Measurements from ENCODE around the gene ZC3H10. TPM values are rescaled to one million over a fixed set of nuclear protein-coding genes. Genes with fewer than 3 reads are reported as not detected.
A peak's percentile ranks its signal among the peaks of the same experiment; 100 is the strongest.

ZC3H10 gene
- polyA plus RNA-seq, 2 donors, result 1.4 to 2.2 TPM

- peaks cover 6 to 11% of the 10 kb centered on the region in 2 donors for H3K4me1 ChIP-seq (ENCODE audit: control insufficient read depth in 2 of 2, insufficient read depth in 2 of 2, low read length in 1 of 2)
These were observed 36.4 kb upstream of the ZC3H10 start for GRCh38 chr12:56081393-56082347.

GRCh38 chr12:56082382-56082781 is 35.7 kb upstream of the ZC3H10 start:
- Histone ChIP-seq H3K4me1 (ENCODE audit: control insufficient read depth in 2 of 2, insufficient read depth in 2 of 2, low read length in 1 of 2) (peaks cover 6 to 11% of the 10 kb centered on the region in 2 donors), H3K36me3 (ENCODE audit: control insufficient read depth in 2 of 2, insufficient read depth in 2 of 2, low read length in 1 of 2) (peaks cover 6 to 7% of the 10 kb centered on the region in 2 donors)
- 45 to 86% methylated on average over 2 of the region's 2 CpGs for WGBS, 2 donors

More at GRCh38 chr12:56081393-56082347, 36.4 kb upstream of the ZC3H10 start:
- Histone ChIP-seq H3K9me3 (ENCODE audit: control insufficient read depth in 2 of 2, insufficient read depth in 1 of 2, low read depth in 1 of 2, low read length in 1 of 2) (no peaks in the 10 kb centered on the region), H3K27me3 (ENCODE audit: control insufficient read depth in 1 of 2, insufficient read depth in 2 of 2, low read length in 2 of 2) (no peaks in the 10 kb centered on the region), H3K36me3 (ENCODE audit: control insufficient read depth in 2 of 2, insufficient read depth in 2 of 2, low read length in 1 of 2) (peaks cover 6 to 7% of the 10 kb centered on the region in 2 donors), H3K27ac (ENCODE audit: low read depth in 2 of 2, low read length in 1 of 2) (peak overlapping the region; percentile 43 to 98), H3K4me3 (ENCODE audit: low read depth in 1 of 2, low read length in 2 of 2) (peak overlapping the region; percentile 63 to 78)
- 32 to 40% methylated on average over 5 to 6 of the region's 6 CpGs for WGBS, 2 donors

GRCh38 chr12:56082967-56083366 is 35.1 kb upstream of the ZC3H10 start:
- Histone ChIP-seq H3K9me3 (ENCODE audit: control insufficient read depth in 2 of 2, insufficient read depth in 1 of 2, low read depth in 1 of 2, low read length in 1 of 2) (no peaks in the 10 kb centered on the region), H3K27ac (ENCODE audit: low read depth in 2 of 2, low read length in 1 of 2) (no peak overlapping the region), H3K27me3 (ENCODE audit: control insufficient read depth in 1 of 2, insufficient read depth in 2 of 2, low read length in 2 of 2) (no peaks in the 10 kb centered on the region), H3K36me3 (ENCODE audit: control insufficient read depth in 2 of 2, insufficient read depth in 2 of 2, low read length in 1 of 2) (peaks cover 7 to 8% of the 10 kb centered on the region in 2 donors), H3K4me1 (ENCODE audit: control insufficient read depth in 2 of 2, insufficient read depth in 2 of 2, low read length in 1 of 2) (peaks cover 6 to 11% of the 10 kb centered on the region in 2 donors), H3K4me3 (ENCODE audit: low read depth in 1 of 2, low read length in 2 of 2) (no peak overlapping the region)
- 65 to 68% methylated on average over 3 of the region's 3 CpGs for WGBS, 2 donors

More at GRCh38 chr12:56082382-56082781, 35.7 kb upstream of the ZC3H10 start:
- Histone ChIP-seq H3K27ac (ENCODE audit: low read depth in 2 of 2, low read length in 1 of 2) (peak overlapping the region in 1 of 2 donors; percentile 98), H3K4me3 (ENCODE audit: low read depth in 1 of 2, low read length in 2 of 2) (peak overlapping the region; percentile 63 to 78), H3K27me3 (ENCODE audit: control insufficient read depth in 1 of 2, insufficient read depth in 2 of 2, low read length in 2 of 2) (no peaks in the 10 kb centered on the region), H3K9me3 (ENCODE audit: control insufficient read depth in 2 of 2, insufficient read depth in 1 of 2, low read depth in 1 of 2, low read length in 1 of 2) (no peaks in the 10 kb centered on the region)

GRCh38 chr12:56084958-56085543 is 33.0 kb upstream of the ZC3H10 start:
- H3K36me3 ChIP-seq (ENCODE audit: control insufficient read depth in 2 of 2, insufficient read depth in 2 of 2, low read length in 1 of 2), result peaks cover 7 to 8% of the 10 kb centered on the region in 2 donors
- no peaks in the 10 kb centered on the region for H3K9me3 ChIP-seq (ENCODE audit: control insufficient read depth in 2 of 2, insufficient read depth in 1 of 2, low read depth in 1 of 2, low read length in 1 of 2)
- H3K4me3 ChIP-seq (ENCODE audit: low read depth in 1 of 2, low read length in 2 of 2), result no peak overlapping the region
- peaks cover 6 to 11% of the 10 kb centered on the region in 2 donors for H3K4me1 ChIP-seq (ENCODE audit: control insufficient read depth in 2 of 2, insufficient read depth in 2 of 2, low read length in 1 of 2)
- WGBS, 2 donors, result 85 to 89% methylated on average over 15 of the region's 15 CpGs
- peak overlapping the region in 1 of 2 donors; percentile 17 for H3K27ac ChIP-seq (ENCODE audit: low read depth in 2 of 2, low read length in 1 of 2)
- no peaks in the 10 kb centered on the region for H3K27me3 ChIP-seq (ENCODE audit: control insufficient read depth in 1 of 2, insufficient read depth in 2 of 2, low read length in 2 of 2)

GRCh38 chr12:56086096-56086495 is 32.0 kb upstream of the ZC3H10 start:
- 73 to 75% methylated on average over 3 of the region's 3 CpGs for WGBS, 2 donors
- Histone ChIP-seq H3K4me1 (ENCODE audit: control insufficient read depth in 2 of 2, insufficient read depth in 2 of 2, low read length in 1 of 2) (peaks cover 6 to 7% of the 10 kb centered on the region in 2 donors), H3K9me3 (ENCODE audit: control insufficient read depth in 2 of 2, insufficient read depth in 1 of 2, low read depth in 1 of 2, low read length in 1 of 2) (no peaks in the 10 kb centered on the region), H3K27ac (ENCODE audit: low read depth in 2 of 2, low read length in 1 of 2) (peak overlapping the region; percentile 70 to 85), H3K4me3 (ENCODE audit: low read depth in 1 of 2, low read length in 2 of 2) (no peak overlapping the region), H3K36me3 (ENCODE audit: control insufficient read depth in 2 of 2, insufficient read depth in 2 of 2, low read length in 1 of 2) (peaks cover 7 to 8% of the 10 kb centered on the region in 2 donors), H3K27me3 (ENCODE audit: control insufficient read depth in 1 of 2, insufficient read depth in 2 of 2, low read length in 2 of 2) (no peaks in the 10 kb centered on the region)

- Histone ChIP-seq H3K4me1 (ENCODE audit: control insufficient read depth in 2 of 2, insufficient read depth in 2 of 2, low read length in 1 of 2) (peaks cover 6 to 7% of the 10 kb centered on the region in 2 donors), H3K4me3 (ENCODE audit: low read depth in 1 of 2, low read length in 2 of 2) (no peak overlapping the region), H3K27me3 (ENCODE audit: control insufficient read depth in 1 of 2, insufficient read depth in 2 of 2, low read length in 2 of 2) (no peaks in the 10 kb centered on the region), H3K27ac (ENCODE audit: low read depth in 2 of 2, low read length in 1 of 2) (peak overlapping the region; percentile 70 to 85), H3K36me3 (ENCODE audit: control insufficient read depth in 2 of 2, insufficient read depth in 2 of 2, low read length in 1 of 2) (peaks cover 7 to 10% of the 10 kb centered on the region in 2 donors), H3K9me3 (ENCODE audit: control insufficient read depth in 2 of 2, insufficient read depth in 1 of 2, low read depth in 1 of 2, low read length in 1 of 2) (no peaks in the 10 kb centered on the region)
- 78 to 83% methylated on average over 6 of the region's 6 CpGs for WGBS, 2 donors
These were observed 31.5 kb upstream of the ZC3H10 start for GRCh38 chr12:56086608-56087007.

GRCh38 chr12:56087220-56087619 is 30.8 kb upstream of the ZC3H10 start:
- no peaks in the 10 kb centered on the region for H3K9me3 ChIP-seq (ENCODE audit: control insufficient read depth in 2 of 2, insufficient read depth in 1 of 2, low read depth in 1 of 2, low read length in 1 of 2)
- H3K4me1 ChIP-seq (ENCODE audit: control insufficient read depth in 2 of 2, insufficient read depth in 2 of 2, low read length in 1 of 2), result peaks cover 3 to 6% of the 10 kb centered on the region in 2 donors
- H3K27me3 ChIP-seq (ENCODE audit: control insufficient read depth in 1 of 2, insufficient read depth in 2 of 2, low read length in 2 of 2), result no peaks in the 10 kb centered on the region
- WGBS, 2 donors, result 64 to 76% methylated on average over 6 of the region's 6 CpGs
- peaks cover 7 to 10% of the 10 kb centered on the region in 2 donors for H3K36me3 ChIP-seq (ENCODE audit: control insufficient read depth in 2 of 2, insufficient read depth in 2 of 2, low read length in 1 of 2)
- peak overlapping the region; percentile 47 to 70 for H3K27ac ChIP-seq (ENCODE audit: low read depth in 2 of 2, low read length in 1 of 2)
- no peak overlapping the region for H3K4me3 ChIP-seq (ENCODE audit: low read depth in 1 of 2, low read length in 2 of 2)

GRCh38 chr12:56097738-56098137 is 20.3 kb upstream of the ZC3H10 start:
- WGBS, 2 donors, result 89 to 91% methylated on average over 6 of the region's 6 CpGs
- no peak overlapping the region for H3K4me3 ChIP-seq (ENCODE audit: low read depth in 1 of 2, low read length in 2 of 2)
- H3K36me3 ChIP-seq (ENCODE audit: control insufficient read depth in 2 of 2, insufficient read depth in 2 of 2, low read length in 1 of 2), result peaks cover 3 to 27% of the 10 kb centered on the region in 2 donors
- H3K4me1 ChIP-seq (ENCODE audit: control insufficient read depth in 2 of 2, insufficient read depth in 2 of 2, low read length in 1 of 2), result peaks cover 3 to 4% of the 10 kb centered on the region in 2 donors
- H3K9me3 ChIP-seq (ENCODE audit: control insufficient read depth in 2 of 2, insufficient read depth in 1 of 2, low read depth in 1 of 2, low read length in 1 of 2), result no peaks in the 10 kb centered on the region
- H3K27ac ChIP-seq (ENCODE audit: low read depth in 2 of 2, low read length in 1 of 2), result no peak overlapping the region
- no peaks in the 10 kb centered on the region for H3K27me3 ChIP-seq (ENCODE audit: control insufficient read depth in 1 of 2, insufficient read depth in 2 of 2, low read length in 2 of 2)

GRCh38 chr12:56098592-56098991 is 19.5 kb upstream of the ZC3H10 start:
- Histone ChIP-seq H3K4me1 (ENCODE audit: control insufficient read depth in 2 of 2, insufficient read depth in 2 of 2, low read length in 1 of 2) (peaks cover 3 to 4% of the 10 kb centered on the region in 2 donors), H3K4me3 (ENCODE audit: low read depth in 1 of 2, low read length in 2 of 2) (no peak overlapping the region), H3K27me3 (ENCODE audit: control insufficient read depth in 1 of 2, insufficient read depth in 2 of 2, low read length in 2 of 2) (no peaks in the 10 kb centered on the region), H3K9me3 (ENCODE audit: control insufficient read depth in 2 of 2, insufficient read depth in 1 of 2, low read depth in 1 of 2, low read length in 1 of 2) (no peaks in the 10 kb centered on the region), H3K36me3 (ENCODE audit: control insufficient read depth in 2 of 2, insufficient read depth in 2 of 2, low read length in 1 of 2) (peaks cover 0 to 22% of the 10 kb centered on the region in 2 donors), H3K27ac (ENCODE audit: low read depth in 2 of 2, low read length in 1 of 2) (no peak overlapping the region)
- 79 to 88% methylated on average over 3 of the region's 3 CpGs for WGBS, 2 donors

Data from esophagus (tissue), 2 donors.